MM.1S (cell line): ENCODE data around the gene MEIOSIN.
A peak's percentile ranks its signal among the peaks of the same experiment; 100 is the strongest.

ENCODE experiments used
- DNase-seq: peaks from one replicate; pipeline ENCODE4 v3.0.0-alpha.2; 2015
- H2AFZ ChIP-seq: fragments of 300-600 bp; sonication (generic); 2 replicates; pipeline ENCODE4 v1.6.0; 2016; ENCODE audit warnings: antibody characterized with exemption, low read length
- H3F3A ChIP-seq: fragments of 300-600 bp; sonication (generic); 2 replicates; pipeline ENCODE4 v1.6.1; 2016; ENCODE audit warnings: mild to moderate bottlenecking, antibody characterized with exemption, low read length, moderate library complexity, mixed read lengths; ENCODE audit not compliant: insufficient read depth
- H3K27ac ChIP-seq: fragments of 300-600 bp; sonication (generic); 2 replicates; pipeline ENCODE4 v1.5.1; 2016; ENCODE audit warnings: mild to moderate bottlenecking, low read length
- H3K27me3 ChIP-seq: fragments of 300-600 bp; sonication (generic); replicated peaks from 2 replicates; pipeline ENCODE4 v1.6.0; 2016; ENCODE audit warnings: low read length; ENCODE audit not compliant: insufficient read depth
- H3K36me3 ChIP-seq: fragments of 300-600 bp; sonication (generic); replicated peaks from 2 replicates; pipeline ENCODE4 v1.6.1; 2016; ENCODE audit warnings: mild to moderate bottlenecking, low read length, mixed read lengths; ENCODE audit not compliant: insufficient read depth
- H3K4me1 ChIP-seq: fragments of 300-600 bp; sonication (generic); 2 replicates; pipeline ENCODE4 v1.6.1; 2016; ENCODE audit warnings: low read length, mixed read lengths
- H3K4me2 ChIP-seq: fragments of 300-600 bp; sonication (generic); 2 replicates; pipeline ENCODE4 v1.6.0; 2016; ENCODE audit warnings: low read depth, low read length
- H3K4me3 ChIP-seq: fragments of 300-600 bp; sonication (generic); 2 replicates; pipeline ENCODE4 v1.5.1; 2016; ENCODE audit warnings: low read length, mixed read lengths
- H3K79me2 ChIP-seq: fragments of 300-600 bp; sonication (generic); 2 replicates; pipeline ENCODE4 v1.6.1; 2016; ENCODE audit warnings: mixed run types, low read length, mixed read lengths
- H3K9ac ChIP-seq: fragments of 300-600 bp; sonication (generic); 2 replicates; pipeline ENCODE4 v1.6.1; 2016; ENCODE audit warnings: low read length, mixed read lengths
- H3K9me2 ChIP-seq: fragments of 300-600 bp; sonication (generic); replicated peaks from 2 replicates; pipeline ENCODE4 v1.6.1; 2016; ENCODE audit warnings: mild to moderate bottlenecking, low read length, mixed read lengths; ENCODE audit not compliant: insufficient read depth
- H3K9me3 ChIP-seq: fragments of 300-600 bp; sonication (generic); replicated peaks from 2 replicates; pipeline ENCODE4 v1.6.1; 2016; ENCODE audit warnings: mild to moderate bottlenecking, low read length, mixed read lengths; ENCODE audit not compliant: insufficient read depth
- H4K20me1 ChIP-seq: fragments of 300-600 bp; sonication (generic); 2 replicates; pipeline ENCODE4 v1.6.1; 2016; ENCODE audit warnings: mild to moderate bottlenecking, low read length, moderate library complexity, mixed read lengths; ENCODE audit not compliant: insufficient read depth
- CTCF ChIP-seq: fragments of 300-600 bp; sonication (generic); IDR thresholded peaks from 2 replicates; pipeline ENCODE4 v1.5.1; 2016; ENCODE audit warnings: antibody characterized with exemption, low read length, mixed read lengths
- EZH2 ChIP-seq: fragments of 300-600 bp; sonication (generic); optimal IDR thresholded peaks from 2 replicates; pipeline ENCODE3; 2017; ENCODE audit warnings: low read depth, mild to moderate bottlenecking, antibody characterized with exemption, low read length, mixed read lengths
- EZH2phosphoT487 ChIP-seq: fragments of 300-600 bp; sonication (generic); IDR thresholded peaks from 2 replicates; pipeline ENCODE4 v1.6.1; 2018; ENCODE audit warnings: antibody characterized with exemption, low read length

The MEIOSIN gene

GRCh38 chr19:45792470-45793177 is 59.4 kb downstream of the MEIOSIN start, which contains the start of gene DMWD:
TSS of gene DMWD (minus strand) at chr19:45792845. CDS start at chr19:45792756, 89 bp downstream.
- TF ChIP-seq CTCF (no peak), EZH2 (no peak), EZH2phosphoT487 (no peak)
- DNase-seq, result peak; percentile 98
- peak within 1 kb of the TSS; percentile 51; the same call in 1 of the 2 replicates for H2AFZ ChIP-seq
- H3K4me3 ChIP-seq, result peak within 1 kb of the TSS; percentile 99
- H3F3A ChIP-seq, result no peaks in the 10 kb centered on the region
- peaks cover 23% of the 10 kb centered on the region for H3K79me2 ChIP-seq
- H4K20me1 ChIP-seq, result no peaks in the 10 kb centered on the region
- no peak within 1 kb of the TSS for H3K27ac ChIP-seq
- H3K9ac ChIP-seq, result peak within 1 kb of the TSS; percentile 88
- H3K4me2 ChIP-seq, result peak within 1 kb of the TSS; percentile 96
- H3K9me2 ChIP-seq, result no peaks in the 10 kb centered on the region
- no peaks in the 10 kb centered on the region for H3K27me3 ChIP-seq
- H3K4me1 ChIP-seq, result peaks cover 15% of the 10 kb centered on the region
- 0 out of 2 replicates have a peak, but pooled peaks cover 3% of the 10 kb centered on the region for H3K36me3 ChIP-seq
- H3K9me3 ChIP-seq, result no peaks in the 10 kb centered on the region

- Histone ChIP-seq H3K36me3 (0 out of 2 replicates have a peak, but pooled peaks cover 3% of the 10 kb centered on the region), H3K9me2 (no peaks in the 10 kb centered on the region), H3K4me2 (peak overlapping the region; percentile 42; the same call in 1 of the 2 replicates), H3K4me1 (peaks cover 15% of the 10 kb centered on the region), H3K79me2 (peaks cover 23% of the 10 kb centered on the region), H4K20me1 (no peaks in the 10 kb centered on the region), H3K27ac (no peak overlapping the region), H3K4me3 (no peak overlapping the region), H3K9me3 (no peaks in the 10 kb centered on the region), H3K9ac (no peak overlapping the region), H2AFZ (no peak overlapping the region), H3K27me3 (no peaks in the 10 kb centered on the region), H3F3A (no peaks in the 10 kb centered on the region)
- DNase-seq, result no peak
- TF ChIP-seq EZH2phosphoT487, result no peak
- no peak for TF ChIP-seq CTCF
- TF ChIP-seq EZH2, result no peak
Measured at GRCh38 chr19:45793178-45793564, 59.9 kb downstream of the MEIOSIN start.

- Histone ChIP-seq H4K20me1 (no peaks in the 10 kb centered on the region), H3K79me2 (peaks cover 23% of the 10 kb centered on the region), H3K27me3 (no peaks in the 10 kb centered on the region), H3K9me2 (no peaks in the 10 kb centered on the region), H3K4me3 (no peak overlapping the region), H3K27ac (no peak overlapping the region), H3K36me3 (0 out of 2 replicates have a peak, but pooled peaks cover 3% of the 10 kb centered on the region), H2AFZ (no peak overlapping the region), H3K4me2 (no peak overlapping the region), H3K9ac (no peak overlapping the region), H3K9me3 (no peaks in the 10 kb centered on the region), H3K4me1 (peaks cover 15% of the 10 kb centered on the region), H3F3A (no peaks in the 10 kb centered on the region)
- TF ChIP-seq EZH2phosphoT487, result no peak
- no peak for TF ChIP-seq EZH2
- TF ChIP-seq CTCF, result no peak
- DNase-seq, result no peak
Measured at GRCh38 chr19:45793876-45794275, 60.6 kb downstream of the MEIOSIN start.
